ENCODE measurements around the gene CST2.
"Not testable (repeated sequence)": the region's sequence is repeated elsewhere in the genome, so short reads cannot be mapped to it uniquely, and the experiment has no call there.

Gene CST2

DNA sequence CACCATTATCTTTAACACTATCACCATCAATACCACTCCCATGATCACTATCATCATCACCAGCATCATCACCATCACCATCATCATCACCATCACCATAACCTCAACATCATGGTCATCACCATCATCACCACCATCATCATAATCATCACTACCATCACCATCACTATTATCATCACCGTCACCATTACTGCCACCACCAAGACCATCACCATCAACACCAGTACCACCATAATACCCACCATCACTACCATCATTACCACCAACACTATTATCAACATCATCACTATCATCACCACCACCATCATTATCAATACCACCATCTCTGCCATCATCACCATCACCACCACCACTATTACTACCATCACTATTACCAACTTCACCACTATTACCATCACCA is 43.1 kb downstream of the CST2 start:
- peaks cover 3% of the 10 kb centered on the region for H3K27me3 ChIP-seq (ENCODE audit: insufficient read depth, poor library complexity, severe bottlenecking)
- H3K36me3 ChIP-seq (ENCODE audit: low read depth): no peaks in the 10 kb centered on the region
- no peaks in the 10 kb centered on the region for H3K4me1 ChIP-seq (ENCODE audit: insufficient read depth, poor library complexity, severe bottlenecking)
- no peak overlapping the region for H3K27ac ChIP-seq (ENCODE audit: poor library complexity, severe bottlenecking)
- no peak for TF ChIP-seq CTCF (IDR thresholded peaks at IDR 0.05; ENCODE audit: poor library complexity, severe bottlenecking)
- H3K9me3 ChIP-seq (ENCODE audit: severe bottlenecking): no peaks in the 10 kb centered on the region
- DNase-seq (ENCODE audit: low spot score) (no peak), ATAC-seq (ENCODE audit: low read depth) (no peak)
- H3K4me3 ChIP-seq (ENCODE audit: severe bottlenecking): no peak overlapping the region

GRCh38 chr20:23782366-23782983 is 44.1 kb downstream of the CST2 start:
- TF ChIP-seq CTCF (IDR thresholded peaks at IDR 0.05; ENCODE audit: poor library complexity, severe bottlenecking): peak; percentile 51
- Histone ChIP-seq H3K4me3 (ENCODE audit: severe bottlenecking) (no peak overlapping the region), H3K27me3 (ENCODE audit: insufficient read depth, poor library complexity, severe bottlenecking) (peaks cover 3% of the 10 kb centered on the region), H3K4me1 (ENCODE audit: insufficient read depth, poor library complexity, severe bottlenecking) (no peaks in the 10 kb centered on the region), H3K9me3 (ENCODE audit: severe bottlenecking) (no peaks in the 10 kb centered on the region), H3K36me3 (ENCODE audit: low read depth) (no peaks in the 10 kb centered on the region), H3K27ac (ENCODE audit: poor library complexity, severe bottlenecking) (no peak overlapping the region)
- DNase-seq (ENCODE audit: low spot score): no peak
- peak; percentile 72 for ATAC-seq (ENCODE audit: low read depth)

DNA sequence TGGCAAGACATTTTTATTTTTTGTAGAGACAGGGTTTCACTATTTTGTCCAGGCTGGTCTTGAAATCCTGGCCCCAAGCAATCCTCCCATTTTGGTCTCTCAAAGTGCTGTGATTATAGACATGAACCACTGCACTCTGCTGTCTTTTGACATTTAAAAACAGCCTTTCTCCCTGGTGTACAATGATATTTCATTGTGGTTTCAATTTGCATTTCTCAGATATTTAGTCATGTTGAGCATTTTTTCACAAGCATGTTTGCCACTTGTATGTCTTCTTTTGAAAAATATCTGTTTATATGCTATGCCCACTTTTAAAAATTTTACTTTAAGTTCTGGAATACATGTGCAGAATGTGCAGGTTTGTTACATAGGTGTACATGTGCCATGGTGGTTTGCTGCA is 47.9 kb downstream of the CST2 start:
- not testable (repeated sequence) for DNase-seq (ENCODE audit: low spot score); H3K36me3 ChIP-seq (ENCODE audit: low read depth); ATAC-seq (ENCODE audit: low read depth); H3K4me1 ChIP-seq (ENCODE audit: insufficient read depth, poor library complexity, severe bottlenecking); H3K4me3 ChIP-seq (ENCODE audit: severe bottlenecking); H3K9me3 ChIP-seq (ENCODE audit: severe bottlenecking); H3K27ac ChIP-seq (ENCODE audit: poor library complexity, severe bottlenecking); H3K27me3 ChIP-seq (ENCODE audit: insufficient read depth, poor library complexity, severe bottlenecking)

GRCh38 chr20:23777380-23777779 is 49.1 kb downstream of the CST2 start:
- not testable (repeated sequence) for H3K4me1 ChIP-seq (ENCODE audit: insufficient read depth, poor library complexity, severe bottlenecking); H3K27me3 ChIP-seq (ENCODE audit: insufficient read depth, poor library complexity, severe bottlenecking); ATAC-seq (ENCODE audit: low read depth); H3K4me3 ChIP-seq (ENCODE audit: severe bottlenecking); H3K9me3 ChIP-seq (ENCODE audit: severe bottlenecking); H3K36me3 ChIP-seq (ENCODE audit: low read depth); DNase-seq (ENCODE audit: low spot score); H3K27ac ChIP-seq (ENCODE audit: poor library complexity, severe bottlenecking)

DNA sequence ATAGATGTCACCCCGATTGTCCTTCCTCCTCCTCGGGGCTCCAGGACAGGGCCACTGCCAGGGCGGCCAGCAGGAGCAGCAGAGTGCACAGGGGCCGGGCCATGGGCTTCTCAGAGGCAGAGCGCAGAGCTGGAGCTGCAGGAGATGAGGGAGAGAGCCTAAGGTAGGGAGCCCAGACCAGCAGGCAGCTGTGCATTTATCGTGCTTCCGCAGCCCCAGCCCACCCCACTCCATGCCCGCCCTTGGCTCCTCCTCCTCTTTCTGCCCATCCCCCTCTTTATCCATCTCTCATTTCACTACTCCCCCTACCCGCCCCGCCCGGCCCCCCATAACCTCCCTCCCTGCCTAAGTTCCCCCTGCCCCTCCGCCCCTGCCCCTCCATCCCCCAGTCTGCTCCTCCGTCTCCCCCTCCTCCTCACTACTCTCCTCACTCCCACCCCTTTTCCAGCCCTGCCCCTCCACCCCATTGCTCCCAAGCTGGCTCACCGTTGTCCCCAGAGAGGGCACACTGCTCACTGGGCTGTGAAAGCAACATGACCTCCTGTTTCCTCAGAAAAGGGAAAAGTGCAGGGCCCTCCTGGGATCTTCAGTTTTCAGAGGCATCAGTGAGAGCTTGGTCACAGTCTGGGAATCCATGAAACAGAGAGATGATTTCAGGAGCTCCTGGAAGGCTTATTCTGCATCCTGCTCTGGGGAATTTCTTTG is 50.3 kb downstream of the CST2 start:
- no peak overlapping the region for H3K27ac ChIP-seq (ENCODE audit: poor library complexity, severe bottlenecking)
- no peak overlapping the region for H3K4me3 ChIP-seq (ENCODE audit: severe bottlenecking)
- no peaks in the 10 kb centered on the region for H3K4me1 ChIP-seq (ENCODE audit: insufficient read depth, poor library complexity, severe bottlenecking)
- peaks cover 3% of the 10 kb centered on the region for H3K27me3 ChIP-seq (ENCODE audit: insufficient read depth, poor library complexity, severe bottlenecking)
- no peaks in the 10 kb centered on the region for H3K36me3 ChIP-seq (ENCODE audit: low read depth)
- DNase-seq (ENCODE audit: low spot score) (no peak), ATAC-seq (ENCODE audit: low read depth) (no peak)
- no peak for TF ChIP-seq CTCF (IDR thresholded peaks at IDR 0.05; ENCODE audit: poor library complexity, severe bottlenecking)
- H3K9me3 ChIP-seq (ENCODE audit: severe bottlenecking): no peaks in the 10 kb centered on the region

DNA sequence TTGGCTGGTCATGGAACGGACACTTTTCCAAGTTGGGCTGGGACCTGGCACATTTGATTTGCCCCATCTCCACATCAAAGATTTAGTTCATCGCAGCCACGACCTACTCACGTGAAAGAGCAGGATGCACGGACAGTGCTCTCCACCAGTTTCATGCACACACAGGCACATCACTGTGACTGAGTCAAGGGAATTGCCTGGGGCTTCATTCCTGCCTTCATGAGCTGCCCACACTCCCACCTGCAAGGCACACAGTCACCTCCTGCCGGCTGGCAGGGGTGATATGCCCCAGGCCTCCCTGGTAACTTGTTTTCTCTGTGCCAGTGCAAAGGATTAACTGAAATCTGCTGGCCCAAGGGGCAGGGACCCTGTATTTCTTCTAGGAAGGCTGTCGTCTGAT is 52.4 kb downstream of the CST2 start:
- ATAC-seq (ENCODE audit: low read depth) (no peak; the same call in 2 of the 3 replicates), DNase-seq (ENCODE audit: low spot score) (no peak)
- no peak overlapping the region for H3K27ac ChIP-seq (ENCODE audit: poor library complexity, severe bottlenecking)
- no peaks in the 10 kb centered on the region for H3K36me3 ChIP-seq (ENCODE audit: low read depth)
- no peaks in the 10 kb centered on the region for H3K4me1 ChIP-seq (ENCODE audit: insufficient read depth, poor library complexity, severe bottlenecking)
- TF ChIP-seq CTCF (IDR thresholded peaks at IDR 0.05; ENCODE audit: poor library complexity, severe bottlenecking): no peak
- no peaks in the 10 kb centered on the region for H3K9me3 ChIP-seq (ENCODE audit: severe bottlenecking)
- H3K4me3 ChIP-seq (ENCODE audit: severe bottlenecking): no peak overlapping the region
- no peaks in the 10 kb centered on the region for H3K27me3 ChIP-seq (ENCODE audit: insufficient read depth, poor library complexity, severe bottlenecking)

Measured in RWPE2 (cell line).